Endodermal cell (in vitro differentiated cells): ENCODE data around the gene SOX8. TPM values are rescaled to one million over a fixed set of nuclear protein-coding genes. Genes with fewer than 3 reads are reported as not detected.

Experiments
- DNase-seq: peaks from one replicate; pipeline ENCODE4 v3.0.0-alpha.2; 2017
- H3K27ac ChIP-seq: 2 replicates; pipeline ENCODE4 v1.5.1; 2013; ENCODE audit warnings: mild to moderate bottlenecking, low read depth, low read length, moderate library complexity
- H3K27me3 ChIP-seq: 2 replicates; pipeline ENCODE4 v1.6.1; 2013; ENCODE audit warnings: mild to moderate bottlenecking, low read length, moderate library complexity; ENCODE audit not compliant: insufficient read depth, control insufficient read depth, poor library complexity, severe bottlenecking
- H3K36me3 ChIP-seq: 2 replicates; pipeline ENCODE4 v1.7.0; 2013; ENCODE audit warnings: mild to moderate bottlenecking, low read length, moderate library complexity; ENCODE audit not compliant: control insufficient read depth, insufficient read depth
- H3K4me1 ChIP-seq: one replicate; pipeline ENCODE4 v1.7.0; 2013; ENCODE audit warnings: low read length; ENCODE audit not compliant: control insufficient read depth, insufficient read depth
- H3K4me3 ChIP-seq: 2 replicates; pipeline ENCODE4 v1.5.1; 2013; ENCODE audit warnings: mild to moderate bottlenecking, low read length, moderate library complexity
- H3K9ac ChIP-seq: 2 replicates; pipeline ENCODE4 v1.6.1; 2013; ENCODE audit warnings: mild to moderate bottlenecking, low read length, moderate library complexity; ENCODE audit not compliant: poor library complexity, severe bottlenecking; ENCODE audit errors: extremely low read depth
- H3K9me3 ChIP-seq: 2 replicates; pipeline ENCODE4 v1.6.1; 2013; ENCODE audit warnings: mild to moderate bottlenecking, low read length, moderate library complexity; ENCODE audit not compliant: control insufficient read depth
- H3K27ac Mint-ChIP-seq: 2 replicates; pipeline ENCODE4 v1.8.0; 2020; ENCODE audit warnings: mixed read lengths
- H3K27me3 Mint-ChIP-seq: 2 replicates; pipeline ENCODE4 v1.8.0; 2021; ENCODE audit warnings: mild to moderate bottlenecking, mixed read lengths; ENCODE audit not compliant: insufficient read depth
- H3K36me3 Mint-ChIP-seq: 2 replicates; pipeline ENCODE4 v1.8.0; 2020; ENCODE audit warnings: low read depth, mixed read lengths
- H3K4me1 Mint-ChIP-seq: 2 replicates; pipeline ENCODE4 v1.8.0; 2020; ENCODE audit warnings: mixed read lengths
- H3K4me3 Mint-ChIP-seq: 2 replicates; pipeline ENCODE4 v1.8.0; 2020; ENCODE audit warnings: mild to moderate bottlenecking, moderate library complexity, mixed read lengths
- H3K9me3 Mint-ChIP-seq: 2 replicates; pipeline ENCODE4 v1.8.0; 2020; ENCODE audit warnings: mild to moderate bottlenecking, mixed read lengths
- CTCF ChIP-seq: fragments of 200-600 bp; sonication (generic); conservative IDR thresholded peaks from 2 replicates; pipeline ENCODE4 v1.5.0; 2021; ENCODE audit warnings: antibody characterized with exemption, mild to moderate bottlenecking
- WGBS, 2 experiments: methylation state at CpG; one replicate each; pipeline versions ENCODE4 v1.1.5 to v1.1.7; 2013; ENCODE audit warnings: missing lambda C conversion rate in 2 of 2, mixed read lengths in 1 of 2; ENCODE audit not compliant: insufficient coverage in 1 of 2, insufficient read length in 1 of 2; 5-methylcytosine and 5-hydroxymethylcytosine counted together
- total RNA-seq, 2 donors: library from RNA; stranded (reverse); fragmentation: NEBNext Ultra II Directional in 1 of 2; extraction: Animal tissue kit (Norgen Biotek cat#: 25700) in 1 of 2; gene quantifications; 2 replicates in 1 of 2; 3 replicates in 1 of 2; pipeline ENCODE4 v1.2.1, GENCODE V29; 2021

The SOX8 gene
- total RNA-seq, 2 donors from 2014 or later, result 0.69 to 5.1 TPM

DNA sequence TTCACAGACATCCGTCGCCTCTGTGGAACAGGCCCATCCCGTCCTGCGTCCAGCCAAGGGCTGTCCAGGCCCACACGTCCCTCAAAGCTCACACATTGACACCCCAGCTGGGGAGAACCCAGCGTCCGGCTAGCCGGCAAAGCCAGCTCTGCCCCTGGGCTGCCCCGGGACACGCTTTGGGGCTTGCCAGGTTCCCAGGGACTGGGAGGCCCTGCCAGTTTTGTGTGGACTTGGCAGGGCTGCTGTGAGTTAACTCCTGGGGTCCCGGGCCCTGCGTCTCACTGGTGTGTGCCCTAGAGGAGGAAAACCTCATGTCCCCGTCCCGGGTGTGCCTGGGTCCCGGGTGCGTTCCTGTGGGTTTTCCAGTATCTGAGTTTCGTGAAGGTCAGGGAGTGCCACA lies 6.3 kb downstream of the SOX8 start:
- peaks cover 11% of the 10 kb centered on the region for H3K27me3 Mint-ChIP-seq
- no peak overlapping the region for H3K4me3 ChIP-seq
- no peak for TF ChIP-seq CTCF
- no peak for DNase-seq
- H3K4me3 Mint-ChIP-seq, result no peak overlapping the region
- peaks cover 17% of the 10 kb centered on the region for H3K27me3 ChIP-seq
- no peak overlapping the region for H3K9ac ChIP-seq
- H3K36me3 ChIP-seq, result no peaks in the 10 kb centered on the region
- WGBS, 2 experiments, result 92 to 98% methylated on average over 12 to 17 of the region's 17 CpGs
- H3K27ac ChIP-seq, result no peak overlapping the region
- no peaks in the 10 kb centered on the region for H3K9me3 ChIP-seq
- no peaks in the 10 kb centered on the region for H3K9me3 Mint-ChIP-seq
- H3K4me1 ChIP-seq, result no peaks in the 10 kb centered on the region
- no peaks in the 10 kb centered on the region for H3K4me1 Mint-ChIP-seq
- H3K27ac Mint-ChIP-seq, result no peak overlapping the region
- H3K36me3 Mint-ChIP-seq, result no peaks in the 10 kb centered on the region

DNA sequence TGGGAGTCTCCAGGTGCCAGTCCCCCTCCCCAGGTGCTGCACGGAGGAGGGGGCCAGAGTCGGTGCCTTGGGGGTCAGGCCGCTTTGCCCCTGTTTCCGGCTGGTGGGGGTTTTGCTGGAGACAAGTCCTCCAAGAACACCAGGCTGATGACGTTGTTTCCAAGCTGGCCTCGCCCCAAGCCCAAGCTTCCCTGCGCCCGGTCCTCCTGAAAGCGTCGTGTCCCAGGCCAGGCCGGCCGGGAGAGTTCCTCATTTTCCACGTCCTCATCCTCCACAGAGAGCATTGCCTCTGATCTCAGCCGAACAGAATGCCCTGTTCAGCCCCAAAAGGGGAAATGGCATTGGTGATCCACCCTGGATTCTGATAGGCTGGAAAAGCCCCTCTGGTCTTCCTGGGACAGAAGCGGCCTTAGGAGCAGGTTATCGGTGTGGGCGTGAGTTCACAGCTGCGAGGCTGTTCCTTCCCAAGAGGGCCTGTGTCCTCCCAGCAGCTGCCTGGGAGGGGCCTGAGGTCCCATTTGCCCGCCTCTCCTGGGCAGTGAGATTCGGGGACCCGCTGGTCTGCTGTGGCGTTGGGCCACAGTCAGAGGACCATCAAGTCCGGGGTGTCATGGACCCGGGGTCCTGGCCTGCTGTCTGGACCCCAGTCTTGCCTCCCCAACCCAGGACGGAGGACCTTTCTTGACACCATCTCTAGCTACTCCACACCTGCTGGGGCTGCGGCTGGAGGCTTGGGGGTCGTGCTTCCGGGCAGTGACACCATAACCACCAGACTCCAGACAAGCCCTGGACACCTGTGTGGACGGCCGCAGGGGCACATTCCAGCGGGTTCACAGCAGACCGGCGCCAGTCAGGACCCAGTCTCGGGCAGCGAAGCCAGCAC lies 7.1 kb downstream of the SOX8 start:
- H3K27ac Mint-ChIP-seq, result no peak overlapping the region
- H3K27me3 ChIP-seq, result peaks cover 9% of the 10 kb centered on the region

DNA sequence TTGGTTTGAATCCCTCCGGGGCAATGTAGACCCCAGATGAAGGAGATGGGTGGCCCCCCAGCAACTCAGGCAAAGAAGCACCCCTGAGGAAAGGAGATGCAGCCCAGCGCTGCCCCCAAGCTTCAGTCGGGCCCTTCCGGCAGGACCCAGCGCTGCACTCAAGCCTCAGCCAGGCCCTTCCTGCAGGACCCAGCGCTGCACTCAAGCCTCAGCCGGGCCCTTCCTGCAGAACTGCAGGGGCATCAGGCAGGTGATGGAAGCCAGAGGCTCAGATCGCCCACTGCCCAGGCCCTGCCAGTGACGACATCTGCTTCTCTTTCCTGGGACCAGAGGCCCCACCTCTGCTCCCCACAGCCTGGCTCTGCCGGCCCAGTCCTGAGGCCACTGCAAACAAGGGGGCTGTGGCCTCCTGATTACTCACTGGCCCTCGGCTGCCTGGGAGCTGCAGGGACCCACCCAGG lies 7.8 kb downstream of the SOX8 start:
- 93 to 98% methylated on average over 8 to 10 of the region's 11 CpGs for WGBS, 2 experiments
- no peak overlapping the region for H3K4me3 Mint-ChIP-seq
- no peaks in the 10 kb centered on the region for H3K9me3 Mint-ChIP-seq

More for the DNA sequence above, 7.1 kb downstream of the SOX8 start:
- no peaks in the 10 kb centered on the region for H3K9me3 Mint-ChIP-seq
- Histone ChIP-seq H3K27ac (no peak overlapping the region), H3K4me1 (no peaks in the 10 kb centered on the region), H3K4me3 (no peak overlapping the region), H3K36me3 (no peaks in the 10 kb centered on the region), H3K9ac (no peak overlapping the region), H3K9me3 (no peaks in the 10 kb centered on the region)
- DNase-seq, result no peak
- peaks cover 3% of the 10 kb centered on the region for H3K27me3 Mint-ChIP-seq
- no peak overlapping the region for H3K4me3 Mint-ChIP-seq
- 91 to 96% methylated on average over 24 to 35 of the region's 35 CpGs for WGBS, 2 experiments
- no peaks in the 10 kb centered on the region for H3K4me1 Mint-ChIP-seq
- no peaks in the 10 kb centered on the region for H3K36me3 Mint-ChIP-seq
- TF ChIP-seq CTCF, result no peak

More for the DNA sequence above, 7.8 kb downstream of the SOX8 start:
- peaks cover 2% of the 10 kb centered on the region for H3K27me3 ChIP-seq
- no peak overlapping the region for H3K9ac ChIP-seq
- no peaks in the 10 kb centered on the region for H3K36me3 Mint-ChIP-seq
- H3K4me1 Mint-ChIP-seq, result no peaks in the 10 kb centered on the region
- TF ChIP-seq CTCF, result no peak
- no peaks in the 10 kb centered on the region for H3K4me1 ChIP-seq
- H3K27ac ChIP-seq, result no peak overlapping the region
- no peak overlapping the region for H3K4me3 ChIP-seq
- peaks cover under 1% of the 10 kb centered on the region for H3K27me3 Mint-ChIP-seq
- no peaks in the 10 kb centered on the region for H3K36me3 ChIP-seq
- no peak for DNase-seq
- no peaks in the 10 kb centered on the region for H3K9me3 ChIP-seq
- no peak overlapping the region for H3K27ac Mint-ChIP-seq
